HG03575 (cell line): ENCODE results near the gene CD34.

Experiments used
- ATAC-seq: cut with Tn5 transposase; IDR thresholded peaks from one replicate; pipeline ENCODE4 v1.9.1; 2021; ENCODE audit not compliant: unreplicated experiment, insufficient number of reproducible peaks, low FRiP score; ENCODE audit errors: extremely low read depth

CD34 gene

DNA sequence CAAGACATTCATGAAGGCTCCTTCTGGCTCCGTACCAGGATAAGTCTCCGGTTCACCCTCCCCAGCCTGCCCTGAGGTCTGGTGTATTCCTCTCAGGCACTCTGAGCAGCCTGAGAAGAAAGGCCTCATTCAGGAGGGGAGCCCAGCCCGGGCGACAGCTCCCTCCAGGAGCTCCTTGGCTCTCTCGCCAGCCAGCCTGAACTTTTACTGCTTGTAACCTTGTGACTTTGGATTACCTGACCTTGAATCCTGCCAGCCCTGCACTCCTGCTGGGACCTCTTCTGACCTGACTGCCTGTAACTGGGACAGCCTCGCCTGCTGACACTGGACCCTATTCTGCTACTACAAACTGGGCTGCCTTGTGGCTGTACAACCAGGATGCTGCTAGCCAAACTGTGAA is 65.8 kb downstream of the CD34 start:
- ATAC-seq, result no peak

DNA sequence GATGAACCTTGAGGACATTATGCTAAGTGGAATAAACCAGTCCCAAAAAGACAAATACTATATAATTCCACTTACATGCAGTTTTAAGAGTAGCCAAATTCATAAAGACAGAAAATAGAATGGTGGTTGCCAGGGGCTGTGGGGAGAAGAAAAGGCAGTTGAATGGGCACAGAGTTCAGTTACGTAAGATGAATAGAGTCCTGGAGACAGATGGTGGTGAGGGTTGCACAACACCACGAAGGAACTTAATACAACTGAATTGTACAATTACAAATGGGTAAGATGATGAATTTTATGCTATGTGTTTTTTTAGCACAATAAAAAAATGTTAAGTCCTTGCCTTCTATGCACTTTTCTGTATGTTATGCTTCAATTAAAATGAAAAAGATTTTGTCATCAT is 66.6 kb downstream of the CD34 start:
- no peak for ATAC-seq

DNA sequence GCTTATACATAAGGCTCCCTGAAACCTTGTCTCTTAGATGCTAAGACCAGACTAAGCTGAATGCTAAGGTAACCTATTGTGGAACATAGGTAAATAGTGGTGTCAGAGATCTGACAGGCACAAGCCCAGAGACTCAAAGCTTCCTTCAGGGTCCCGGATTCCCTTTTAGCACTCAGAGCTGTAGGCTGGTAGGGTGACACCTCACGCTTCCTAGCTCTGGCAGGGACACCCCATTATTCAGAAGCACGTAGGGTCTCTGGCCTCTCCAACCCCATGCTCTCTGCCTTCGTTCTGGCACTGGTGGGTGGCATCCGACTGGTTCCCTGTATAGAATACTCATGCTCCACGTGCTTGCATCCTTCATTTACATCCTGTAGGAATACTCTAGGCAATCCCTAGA is 68.4 kb downstream of the CD34 start:
- no peak for ATAC-seq

DNA sequence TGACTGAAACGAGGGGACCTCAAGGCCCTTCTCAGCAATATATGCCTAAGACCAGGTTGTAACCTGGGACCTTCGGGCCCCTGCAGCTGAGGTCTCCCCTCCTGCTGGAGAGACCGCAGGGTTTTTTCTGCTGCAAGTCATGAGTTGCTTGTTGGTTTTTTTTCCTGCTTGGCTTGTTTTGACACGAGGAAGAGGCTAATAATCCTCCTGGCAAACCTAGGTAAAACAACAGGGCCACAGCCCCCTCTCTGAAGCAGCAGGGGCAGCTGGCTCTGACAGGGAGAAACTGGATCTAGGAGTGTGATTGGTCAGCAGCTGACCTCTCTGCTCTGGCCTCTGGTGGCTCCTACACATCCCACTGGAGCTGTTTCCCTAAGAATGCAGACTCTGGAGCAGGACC is 69.0 kb downstream of the CD34 start:
- no peak for ATAC-seq

DNA sequence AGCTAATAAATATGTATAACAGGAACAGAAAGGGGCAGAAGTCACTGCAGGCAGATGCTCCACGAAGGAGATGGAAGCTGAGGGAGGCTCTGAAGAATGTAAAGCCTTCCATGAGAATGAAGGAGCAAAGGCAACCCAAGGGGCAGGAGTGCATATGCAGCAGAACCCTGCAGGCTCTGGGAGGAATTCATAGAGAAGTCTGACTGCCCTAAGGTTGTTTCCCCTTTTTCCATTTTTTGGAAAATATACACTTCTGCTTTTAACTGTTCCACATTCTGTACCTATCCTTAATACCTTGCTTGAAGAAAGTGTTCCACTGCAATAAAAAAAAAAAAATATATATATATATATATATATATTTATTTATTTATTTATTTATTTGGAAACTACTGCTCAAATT is 69.6 kb downstream of the CD34 start:
- ATAC-seq, result no peak

DNA sequence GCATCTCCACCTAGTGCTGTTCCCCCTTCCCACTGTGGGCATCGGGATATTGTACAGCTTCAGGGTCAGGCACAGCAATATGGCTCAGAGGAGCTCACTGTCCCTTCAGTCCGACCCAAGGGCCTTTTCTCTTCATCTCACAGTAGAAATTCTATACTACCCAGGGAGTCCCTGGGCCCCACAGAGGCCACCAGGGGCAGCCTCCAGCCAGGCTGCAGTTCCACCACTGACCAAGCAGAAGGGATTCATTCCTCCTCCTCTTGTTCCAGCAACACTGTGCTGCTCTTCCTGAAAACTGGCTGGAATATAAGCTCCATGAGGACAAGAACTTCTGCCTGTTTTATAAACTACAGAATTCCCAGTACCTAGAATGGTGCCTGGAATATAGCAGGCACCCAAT is 70.5 kb downstream of the CD34 start:
- ATAC-seq, result no peak

DNA sequence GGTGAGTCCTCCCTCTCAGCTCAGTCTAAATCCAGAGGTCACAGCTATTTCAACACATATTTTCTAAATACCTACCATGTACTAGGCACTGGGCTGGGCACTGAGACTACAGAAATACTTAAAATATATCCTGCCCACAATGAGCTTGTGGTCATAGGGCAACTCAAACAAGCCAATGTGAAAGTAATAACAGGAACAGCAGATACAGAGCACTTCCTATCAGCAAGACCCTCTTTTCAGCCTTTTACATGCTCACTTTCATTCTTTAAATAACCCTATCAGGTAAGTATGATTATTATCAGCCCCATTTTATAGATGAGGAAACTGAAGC is 71.9 kb downstream of the CD34 start:
- ATAC-seq, result no peak

DNA sequence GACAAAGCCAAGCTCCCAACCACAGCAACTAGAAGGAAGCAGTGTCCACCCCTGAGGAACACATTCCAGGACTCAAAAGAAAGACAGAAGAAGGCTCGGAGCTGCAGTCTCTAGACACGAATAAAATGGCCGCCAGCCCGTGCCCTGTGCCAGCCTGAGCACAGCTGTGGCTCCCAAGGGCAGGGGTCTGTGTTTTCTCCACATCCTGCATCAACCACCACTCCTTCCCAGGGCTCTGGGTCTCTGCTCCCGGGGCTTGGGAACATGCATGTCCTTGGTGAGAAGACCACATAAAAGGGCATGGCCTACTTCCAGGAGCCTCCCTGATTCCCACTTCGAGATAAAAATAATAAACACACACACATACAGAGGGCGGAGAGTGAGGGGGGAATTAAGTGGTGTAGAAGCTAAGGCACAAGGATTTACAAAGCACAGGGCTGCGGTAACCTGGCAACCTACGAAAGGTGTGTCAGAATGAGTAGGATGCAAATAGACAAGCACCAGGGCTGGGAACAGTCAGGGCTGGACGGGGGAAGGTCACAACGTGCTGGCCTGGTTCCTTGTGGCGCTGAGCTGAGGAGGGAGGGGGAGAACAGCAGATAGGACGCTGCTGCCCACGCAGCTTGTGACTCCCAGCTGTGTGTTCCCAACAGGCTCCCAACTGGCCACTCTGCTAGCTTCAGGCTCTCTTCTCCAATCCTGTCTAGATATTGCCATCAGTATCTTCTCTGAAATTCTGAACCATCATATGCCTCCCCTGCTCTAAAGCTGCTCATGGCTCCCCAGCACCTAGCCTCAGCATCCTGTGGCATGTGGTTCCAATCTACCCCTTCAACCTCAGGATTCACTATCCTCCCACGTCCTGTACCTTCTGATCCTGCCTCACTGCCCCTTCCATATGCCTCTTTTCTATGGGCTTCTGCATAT is 72.5 kb downstream of the CD34 start:
- ATAC-seq, result no peak

DNA sequence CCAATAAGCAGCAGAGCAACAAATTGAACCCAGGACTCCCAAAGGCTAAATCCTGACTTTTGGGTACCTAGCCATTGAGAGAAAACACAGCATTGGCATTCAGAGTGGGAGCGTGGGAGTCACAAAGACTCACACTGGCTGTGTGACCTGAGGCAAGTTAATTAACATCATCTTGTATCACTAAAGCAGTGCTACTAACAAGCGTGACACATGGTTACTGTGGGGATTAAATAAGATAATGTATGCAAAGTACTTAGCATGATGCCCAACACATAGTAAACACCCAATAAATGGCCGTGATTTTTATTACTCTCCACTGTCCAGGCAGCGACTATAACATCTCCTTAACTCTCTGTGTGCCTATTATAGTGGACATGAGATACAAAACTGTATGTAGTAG is 73.3 kb downstream of the CD34 start:
- ATAC-seq, result no peak

DNA sequence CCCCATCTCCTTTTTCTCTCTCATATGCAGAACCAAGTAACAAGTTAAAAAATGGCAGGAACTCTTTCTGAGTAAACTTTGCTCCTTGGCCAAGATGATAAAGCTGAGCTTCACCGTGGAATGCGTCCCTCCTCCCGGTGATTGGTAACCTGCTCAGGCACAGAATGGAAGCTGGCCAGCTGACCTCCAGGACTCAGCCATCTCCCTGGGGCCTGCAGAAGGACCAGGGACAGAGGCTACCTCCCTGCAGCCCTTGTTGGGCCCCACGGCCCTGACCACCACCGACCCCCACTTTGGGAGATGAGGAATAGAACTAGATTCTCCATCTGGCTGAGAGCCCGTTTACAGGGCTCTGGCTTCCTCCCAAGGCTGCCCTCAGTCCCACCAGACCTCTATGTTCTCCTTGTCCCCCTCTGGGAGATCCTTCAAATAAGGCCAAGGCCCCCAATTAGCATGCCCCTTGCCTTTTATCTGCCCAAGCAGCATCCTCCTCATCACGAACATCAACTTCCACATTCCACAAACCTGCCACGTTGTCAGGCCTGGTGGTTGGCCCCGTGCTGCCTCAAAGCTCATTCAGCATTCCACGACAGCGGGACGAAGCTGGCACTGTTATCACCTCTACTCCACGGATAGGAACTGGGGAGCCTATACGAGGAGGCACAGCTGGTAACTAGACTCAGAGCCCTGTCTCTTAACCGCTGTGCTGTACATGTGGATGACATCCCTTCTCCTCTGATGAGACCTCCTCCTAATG is 74.2 kb downstream of the CD34 start:
- ATAC-seq, result no peak

DNA sequence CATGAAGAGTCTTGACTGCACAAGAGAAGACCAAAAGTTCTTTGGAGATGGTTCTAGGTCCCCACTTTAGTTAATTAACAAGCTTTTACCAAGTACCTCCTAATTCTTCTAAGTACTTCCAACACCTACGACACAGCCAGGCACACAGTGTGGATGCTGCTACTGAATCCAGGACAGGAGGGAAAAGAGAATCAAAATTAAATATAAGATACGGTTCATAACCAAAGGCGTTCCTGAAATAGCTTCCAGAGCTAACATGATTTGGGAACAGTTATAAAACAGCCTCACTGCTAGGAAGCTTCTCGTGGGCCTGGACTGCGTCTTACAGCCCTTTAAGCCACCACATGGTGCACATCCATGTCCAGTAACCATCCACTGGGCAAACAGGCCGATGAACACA is 75.0 kb downstream of the CD34 start:
- no peak for ATAC-seq

DNA sequence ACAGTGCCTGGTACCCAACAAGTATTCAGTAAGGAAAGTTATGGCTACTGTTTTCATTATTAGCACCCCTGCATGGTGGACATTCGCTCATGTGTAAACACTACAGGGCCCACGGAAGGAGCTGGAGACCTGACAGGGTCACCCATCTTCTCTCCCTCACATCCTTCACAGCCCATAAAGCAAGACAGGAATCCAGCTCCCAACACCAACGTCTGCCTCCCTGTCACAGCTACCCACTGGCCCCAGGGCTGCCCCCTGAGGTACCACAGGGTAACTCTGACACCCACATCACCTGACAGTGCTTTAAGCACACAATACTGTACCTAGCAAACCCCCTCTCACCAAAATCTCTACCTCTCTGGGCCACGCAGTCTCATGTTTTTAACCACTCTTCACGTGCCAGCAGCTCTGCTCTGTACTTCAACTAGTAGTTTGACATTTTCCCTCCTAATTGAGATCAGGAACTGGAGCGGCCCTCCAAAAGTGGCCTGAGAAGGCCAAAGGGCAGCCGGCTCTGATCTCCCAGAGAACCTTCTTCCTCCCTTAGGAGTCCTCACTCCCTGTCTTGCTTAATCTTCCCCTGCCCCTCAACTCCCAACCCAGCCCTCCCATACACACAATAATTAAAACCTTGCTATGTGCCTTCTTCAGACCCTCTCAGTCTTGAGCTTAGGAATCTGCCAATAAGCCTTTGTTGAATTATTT is 76.8 kb downstream of the CD34 start:
- ATAC-seq, result no peak

DNA sequence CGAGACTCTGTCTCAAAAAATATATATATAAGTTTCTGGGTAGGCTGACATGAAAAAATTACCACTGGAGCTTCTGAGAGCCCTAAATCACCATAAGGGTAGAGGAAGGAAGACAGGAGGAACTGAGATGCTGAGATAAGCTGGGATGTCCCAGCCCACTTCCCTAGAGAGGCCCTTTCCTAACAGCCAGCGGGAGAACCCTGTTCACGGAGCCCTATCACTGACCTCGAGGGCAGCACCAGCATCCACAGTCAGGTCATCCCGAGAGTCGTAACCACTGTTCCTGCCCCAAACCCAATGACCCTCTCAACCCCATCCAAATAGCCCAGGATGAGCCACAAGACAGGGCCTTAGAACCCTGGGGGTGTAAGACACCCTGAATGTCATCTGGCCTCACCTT is 77.5 kb downstream of the CD34 start:
- no peak for ATAC-seq

DNA sequence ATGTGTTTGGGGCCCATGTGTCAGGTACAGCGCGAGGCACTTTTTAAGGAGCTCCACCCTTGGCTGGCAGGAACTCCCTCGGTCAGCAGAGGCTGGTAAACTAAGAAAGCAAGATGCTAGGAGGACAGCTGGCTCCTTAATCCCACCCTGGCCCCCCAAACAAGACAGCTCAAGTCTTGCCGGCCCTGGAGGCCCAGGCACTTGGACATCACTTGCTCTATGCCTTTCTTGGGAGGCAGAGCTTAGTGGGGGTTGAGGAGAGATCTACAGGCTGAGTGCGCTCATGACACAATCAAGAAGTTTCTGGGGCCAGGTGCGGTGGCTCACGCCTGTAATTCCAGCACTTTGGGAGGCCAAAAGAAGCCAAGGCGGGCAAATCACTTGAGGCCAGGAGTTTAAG is 78.1 kb downstream of the CD34 start:
- ATAC-seq, result no peak

DNA sequence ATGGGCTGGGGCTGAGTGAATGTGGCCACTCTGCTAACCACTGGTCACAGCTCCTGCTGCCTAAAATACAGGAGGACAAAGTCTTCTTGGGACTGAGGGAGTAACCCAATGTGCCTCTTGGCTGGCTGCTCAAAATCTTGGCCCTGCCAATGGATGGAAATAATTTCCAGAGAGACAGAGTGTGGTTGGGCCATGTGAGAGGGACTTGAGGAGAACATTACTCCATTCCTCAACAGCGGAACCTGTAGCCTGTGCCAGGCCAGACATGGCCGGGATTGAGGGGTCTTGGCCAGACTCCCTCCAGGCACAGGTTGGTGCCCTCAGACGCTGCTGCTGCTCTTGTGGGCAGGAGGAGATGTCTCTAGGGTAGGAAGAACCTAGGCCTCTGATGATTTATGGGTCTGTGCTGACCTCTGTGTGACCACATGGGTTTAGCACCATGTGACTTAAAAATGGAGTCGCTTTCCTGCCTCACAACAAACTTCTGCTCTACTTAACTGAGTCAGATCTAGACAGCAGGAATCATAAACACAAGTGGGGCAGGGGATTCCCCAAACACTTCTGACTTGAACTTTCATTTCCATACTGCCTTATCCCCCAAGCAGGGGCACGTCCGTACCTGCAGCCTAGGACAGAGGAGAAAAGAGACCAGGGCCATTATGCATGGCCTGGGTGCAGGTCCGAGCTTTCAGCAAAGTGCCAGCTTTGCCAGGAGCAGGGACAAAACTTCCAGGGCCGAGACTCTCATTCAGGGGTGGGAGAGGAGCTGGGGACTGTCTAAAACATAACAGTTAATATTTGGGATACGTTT is 79.2 kb downstream of the CD34 start:
- ATAC-seq, result peak; percentile 80
